Measurements from ENCODE around the gene ARFGEF3. TPM values are rescaled to one million over a fixed set of nuclear protein-coding genes. Genes with fewer than 3 reads are reported as not detected.
"Not testable (repeated sequence)": the region's sequence is repeated elsewhere in the genome, so short reads cannot be mapped to it uniquely, and the experiment has no call there.

The ARFGEF3 gene
- total RNA-seq, 2 donors from 2014 or later, result 3.6 to 8.0 TPM

DNA sequence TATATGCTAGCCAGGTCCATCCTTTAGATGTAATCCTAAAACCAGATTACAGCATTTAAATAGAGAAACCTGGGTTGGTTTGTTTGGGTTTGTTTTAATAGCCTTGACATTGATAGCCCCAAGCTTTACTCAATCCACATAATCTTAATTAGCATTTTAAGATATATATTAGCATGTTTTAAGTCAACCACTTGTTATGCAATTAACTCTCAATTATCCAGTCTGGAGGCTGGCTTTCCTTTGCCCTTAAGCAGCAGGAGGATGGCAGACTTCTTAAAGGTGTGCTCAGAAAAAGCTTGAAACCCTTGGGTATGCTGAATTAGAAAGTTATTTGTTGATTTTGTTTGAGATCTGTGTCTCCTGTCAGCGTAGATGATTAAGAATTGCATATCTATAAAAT is 169.7 kb downstream of the ARFGEF3 start:
- Mint-ChIP-seq H3K4me3 (no peak overlapping the region), H3K27me3 (peaks cover 11% of the 10 kb centered on the region), H3K36me3 (ENCODE audit: low read depth) (no peaks in the 10 kb centered on the region), H3K4me1 (no peaks in the 10 kb centered on the region), H3K27ac (no peak overlapping the region), H3K9me3 (no peaks in the 10 kb centered on the region)
- ATAC-seq (replicated peaks), result no peak

DNA sequence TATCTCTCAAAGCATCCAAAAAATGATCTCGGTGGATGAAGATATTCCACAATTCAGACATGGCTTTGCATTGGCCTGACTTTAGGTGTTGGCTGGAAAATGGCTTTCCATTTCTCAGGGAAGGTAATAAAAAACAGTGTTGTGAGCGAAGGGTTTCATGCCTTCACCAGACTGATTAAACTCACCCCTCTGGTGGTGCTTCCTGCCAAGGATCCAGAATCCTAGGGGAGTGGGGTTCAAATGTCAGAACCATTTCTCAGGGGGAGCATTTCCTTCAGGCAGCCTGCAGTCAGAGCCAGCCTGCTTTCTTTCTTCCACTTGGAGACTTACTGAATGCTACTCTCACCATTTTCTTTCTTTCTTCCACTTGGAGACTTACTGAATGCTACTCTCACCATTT is 170.2 kb downstream of the ARFGEF3 start:
- Mint-ChIP-seq H3K27ac (no peak overlapping the region), H3K4me1 (no peaks in the 10 kb centered on the region), H3K36me3 (ENCODE audit: low read depth) (no peaks in the 10 kb centered on the region), H3K4me3 (no peak overlapping the region), H3K27me3 (peaks cover 11% of the 10 kb centered on the region), H3K9me3 (no peaks in the 10 kb centered on the region)
- no peak for ATAC-seq (replicated peaks)

DNA sequence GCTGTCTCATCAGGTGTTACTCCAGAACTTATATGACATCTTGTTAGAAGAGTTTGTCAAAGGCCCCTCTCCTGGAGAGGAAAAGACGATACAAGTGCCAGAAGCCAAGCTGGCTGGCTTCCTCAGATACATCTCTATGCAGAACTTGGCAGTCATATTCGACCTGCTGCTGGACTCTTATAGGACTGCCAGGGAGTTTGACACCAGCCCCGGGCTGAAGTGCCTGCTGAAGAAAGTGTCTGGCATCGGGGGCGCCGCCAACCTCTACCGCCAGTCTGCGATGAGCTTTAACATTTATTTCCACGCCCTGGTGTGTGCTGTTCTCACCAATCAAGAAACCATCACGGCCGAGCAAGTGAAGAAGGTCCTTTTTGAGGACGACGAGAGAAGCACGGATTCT is 172.3 kb downstream of the ARFGEF3 start:
- H3K9me3 Mint-ChIP-seq, result no peaks in the 10 kb centered on the region
- H3K27me3 Mint-ChIP-seq, result peaks cover 17% of the 10 kb centered on the region
- no peak overlapping the region for H3K4me3 Mint-ChIP-seq
- no peak overlapping the region for H3K27ac Mint-ChIP-seq
- H3K4me1 Mint-ChIP-seq, result no peaks in the 10 kb centered on the region
- ATAC-seq (replicated peaks), result no peak
- H3K36me3 Mint-ChIP-seq (ENCODE audit: low read depth), result no peaks in the 10 kb centered on the region

DNA sequence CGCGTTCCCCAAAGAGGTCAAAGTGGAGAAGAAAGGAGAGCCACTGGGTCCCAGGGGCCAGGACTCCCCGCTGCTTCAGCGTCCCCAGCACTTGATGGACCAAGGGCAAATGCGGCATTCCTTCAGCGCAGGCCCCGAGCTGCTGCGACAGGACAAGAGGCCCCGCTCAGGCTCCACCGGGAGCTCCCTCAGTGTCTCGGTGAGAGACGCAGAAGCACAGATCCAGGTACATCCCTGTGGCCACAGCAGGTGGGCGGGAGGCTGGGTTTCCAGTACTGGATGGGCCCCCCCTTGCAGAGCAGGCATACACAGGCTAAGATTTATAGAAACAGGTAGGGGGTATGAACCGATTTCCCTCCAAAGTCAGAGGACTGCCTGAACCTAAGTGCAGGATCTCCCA is 173.2 kb downstream of the ARFGEF3 start:
- Mint-ChIP-seq H3K27ac (no peak overlapping the region), H3K4me1 (no peaks in the 10 kb centered on the region), H3K27me3 (peaks cover 24% of the 10 kb centered on the region), H3K36me3 (ENCODE audit: low read depth) (no peaks in the 10 kb centered on the region), H3K9me3 (no peaks in the 10 kb centered on the region), H3K4me3 (no peak overlapping the region)
- no peak for ATAC-seq (replicated peaks)

DNA sequence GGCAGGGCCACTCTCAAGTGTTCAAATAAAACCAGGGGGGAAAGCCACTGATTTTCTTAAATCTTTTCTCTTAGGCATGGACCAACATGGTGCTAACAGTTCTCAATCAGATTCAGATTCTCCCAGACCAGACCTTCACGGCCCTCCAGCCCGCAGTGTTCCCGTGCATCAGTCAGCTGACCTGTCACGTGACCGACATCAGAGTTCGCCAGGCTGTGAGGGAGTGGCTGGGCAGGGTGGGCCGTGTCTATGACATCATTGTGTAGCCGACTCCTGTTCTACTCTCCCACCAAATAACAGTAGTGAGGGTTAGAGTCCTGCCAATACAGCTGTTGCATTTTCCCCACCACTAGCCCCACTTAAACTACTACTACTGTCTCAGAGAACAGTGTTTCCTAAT is 174.5 kb downstream of the ARFGEF3 start:
- H3K4me3 Mint-ChIP-seq, result no peak overlapping the region
- H3K27ac Mint-ChIP-seq, result no peak overlapping the region
- no peaks in the 10 kb centered on the region for H3K9me3 Mint-ChIP-seq
- no peak for ATAC-seq (replicated peaks)
- peaks cover 26% of the 10 kb centered on the region for H3K27me3 Mint-ChIP-seq
- no peaks in the 10 kb centered on the region for H3K36me3 Mint-ChIP-seq (ENCODE audit: low read depth)
- H3K4me1 Mint-ChIP-seq, result no peaks in the 10 kb centered on the region

DNA sequence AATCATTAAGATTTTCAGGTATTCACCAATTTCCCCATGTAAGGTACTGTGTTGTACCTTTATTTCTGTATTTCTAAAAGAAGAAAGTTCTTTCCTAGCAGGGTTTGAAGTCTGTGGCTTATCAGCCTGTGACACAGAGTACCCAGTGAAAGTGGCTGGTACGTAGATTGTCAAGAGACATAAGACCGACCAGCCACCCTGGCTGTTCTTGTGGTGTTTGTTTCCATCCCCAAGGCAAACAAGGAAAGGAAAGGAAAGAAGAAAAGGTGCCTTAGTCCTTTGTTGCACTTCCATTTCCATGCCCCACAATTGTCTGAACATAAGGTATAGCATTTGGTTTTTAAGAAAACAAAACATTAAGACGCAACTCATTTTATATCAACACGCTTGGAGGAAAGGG is 175.3 kb downstream of the ARFGEF3 start:
- H3K9me3 Mint-ChIP-seq, result no peaks in the 10 kb centered on the region
- H3K4me1 Mint-ChIP-seq, result no peaks in the 10 kb centered on the region
- no peak overlapping the region for H3K27ac Mint-ChIP-seq
- H3K36me3 Mint-ChIP-seq (ENCODE audit: low read depth), result no peaks in the 10 kb centered on the region
- H3K4me3 Mint-ChIP-seq, result no peak overlapping the region
- ATAC-seq (replicated peaks), result no peak
- peaks cover 27% of the 10 kb centered on the region for H3K27me3 Mint-ChIP-seq

DNA sequence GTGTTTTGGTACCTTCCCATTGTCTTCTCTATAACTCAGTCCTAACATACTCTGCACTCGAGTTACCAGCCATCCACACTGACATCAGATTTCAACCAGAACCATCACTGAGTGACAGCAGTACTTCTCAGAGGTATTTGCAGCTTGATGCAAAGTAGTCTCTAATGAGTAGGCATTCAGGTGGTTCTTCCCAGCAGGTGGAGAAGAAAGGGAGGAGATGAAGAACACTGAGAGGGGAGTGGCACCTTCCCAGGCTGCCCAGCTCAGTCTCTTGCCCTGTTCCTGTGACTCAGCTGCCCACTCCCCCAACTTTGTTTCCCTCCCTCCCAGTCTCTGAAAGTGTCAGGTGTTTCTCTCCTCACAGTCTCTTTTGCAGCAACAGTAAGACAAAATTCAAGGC is 177.3 kb downstream of the ARFGEF3 start:
- no peak for ATAC-seq (replicated peaks)
- Mint-ChIP-seq H3K36me3 (ENCODE audit: low read depth) (no peaks in the 10 kb centered on the region), H3K27me3 (peaks cover 22% of the 10 kb centered on the region), H3K9me3 (no peaks in the 10 kb centered on the region), H3K4me3 (no peak overlapping the region), H3K4me1 (no peaks in the 10 kb centered on the region), H3K27ac (no peak overlapping the region)

DNA sequence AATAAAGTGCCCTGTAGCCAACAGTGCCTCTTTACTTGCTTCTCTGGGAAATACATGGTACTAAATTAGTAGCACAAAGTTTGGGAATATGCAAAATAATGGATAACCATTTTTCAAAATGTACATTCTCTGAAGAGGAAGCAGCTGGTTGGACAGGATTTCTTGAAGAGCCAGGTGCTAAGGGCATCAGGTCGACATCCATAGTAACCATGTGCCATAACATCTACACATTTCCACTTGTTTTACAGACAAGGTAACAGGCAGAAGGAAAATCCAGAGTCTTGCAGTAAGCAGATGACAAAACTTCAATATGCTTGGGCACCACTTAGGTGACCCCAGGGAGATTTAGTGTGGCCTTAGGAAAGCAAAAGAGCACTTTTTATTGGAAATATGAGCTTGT is 179.4 kb downstream of the ARFGEF3 start:
- Mint-ChIP-seq H3K36me3 (ENCODE audit: low read depth) (no peaks in the 10 kb centered on the region), H3K4me3 (no peak overlapping the region), H3K9me3 (no peaks in the 10 kb centered on the region)

DNA sequence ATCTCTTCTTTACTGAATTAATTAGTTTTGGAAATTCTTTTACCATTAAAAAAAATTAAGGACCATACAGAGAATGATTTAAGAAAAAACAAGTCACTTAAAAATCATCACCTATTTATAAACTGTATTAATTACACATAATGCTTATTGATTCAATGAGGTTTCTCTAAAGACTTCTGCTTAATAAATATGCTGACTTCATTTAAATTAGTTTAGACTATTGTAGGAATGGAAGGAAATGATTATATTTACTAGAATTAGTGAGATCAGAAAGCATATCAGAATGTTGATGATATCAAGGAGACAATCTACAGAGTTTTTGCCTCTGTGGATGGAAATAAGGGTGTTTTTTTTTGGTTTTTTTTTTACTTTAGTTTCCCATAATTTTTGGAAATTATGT is 181.4 kb downstream of the ARFGEF3 start:
- ATAC-seq (replicated peaks), result no peak
- no peaks in the 10 kb centered on the region for H3K4me1 Mint-ChIP-seq
- H3K27me3 Mint-ChIP-seq, result peaks cover 15% of the 10 kb centered on the region
- no peak overlapping the region for H3K27ac Mint-ChIP-seq
- H3K4me3 Mint-ChIP-seq, result no peak overlapping the region
- H3K9me3 Mint-ChIP-seq, result no peaks in the 10 kb centered on the region
- H3K36me3 Mint-ChIP-seq (ENCODE audit: low read depth), result no peaks in the 10 kb centered on the region

More for the DNA sequence above, 179.4 kb downstream of the ARFGEF3 start:
- ATAC-seq (replicated peaks), result no peak
- no peak overlapping the region for H3K27ac Mint-ChIP-seq
- peaks cover 16% of the 10 kb centered on the region for H3K27me3 Mint-ChIP-seq
- no peaks in the 10 kb centered on the region for H3K4me1 Mint-ChIP-seq

DNA sequence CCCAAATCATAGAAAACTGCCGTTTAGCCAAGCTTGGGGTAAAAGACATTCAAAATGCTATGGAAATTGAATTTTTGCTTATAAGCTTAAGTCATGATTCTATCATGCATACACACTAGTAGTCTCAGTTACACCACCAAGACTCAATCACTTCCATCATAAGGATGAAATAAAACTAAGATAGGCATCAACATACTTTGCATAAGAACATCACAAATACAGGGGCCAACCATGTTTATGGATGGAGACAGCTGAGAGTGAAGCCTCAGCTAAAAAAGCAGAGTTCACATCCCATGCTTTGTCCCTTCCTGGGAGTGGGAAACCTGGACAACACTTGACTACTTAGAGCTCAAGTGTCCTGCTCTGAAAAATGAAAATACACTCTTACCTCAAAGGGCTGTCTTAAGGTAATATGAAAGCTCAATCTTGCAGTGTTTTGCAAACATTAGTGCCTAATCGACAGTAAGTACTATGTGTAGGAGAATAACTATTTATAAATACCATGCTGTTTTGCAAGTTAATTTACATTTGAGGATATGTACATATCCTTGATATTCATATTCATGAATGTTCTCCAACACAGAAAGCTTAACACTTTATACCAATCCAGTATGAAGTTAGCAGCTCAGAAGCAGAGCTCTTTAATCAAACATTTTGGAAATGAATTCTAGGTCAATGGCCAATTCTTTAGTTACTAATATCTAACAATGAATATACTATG is 184.0 kb downstream of the ARFGEF3 start:
- Mint-ChIP-seq H3K27me3 (peaks cover 15% of the 10 kb centered on the region), H3K9me3 (no peaks in the 10 kb centered on the region), H3K4me3 (no peak overlapping the region), H3K27ac (no peak overlapping the region), H3K4me1 (no peaks in the 10 kb centered on the region), H3K36me3 (ENCODE audit: low read depth) (no peaks in the 10 kb centered on the region)
- ATAC-seq (replicated peaks), result no peak

DNA sequence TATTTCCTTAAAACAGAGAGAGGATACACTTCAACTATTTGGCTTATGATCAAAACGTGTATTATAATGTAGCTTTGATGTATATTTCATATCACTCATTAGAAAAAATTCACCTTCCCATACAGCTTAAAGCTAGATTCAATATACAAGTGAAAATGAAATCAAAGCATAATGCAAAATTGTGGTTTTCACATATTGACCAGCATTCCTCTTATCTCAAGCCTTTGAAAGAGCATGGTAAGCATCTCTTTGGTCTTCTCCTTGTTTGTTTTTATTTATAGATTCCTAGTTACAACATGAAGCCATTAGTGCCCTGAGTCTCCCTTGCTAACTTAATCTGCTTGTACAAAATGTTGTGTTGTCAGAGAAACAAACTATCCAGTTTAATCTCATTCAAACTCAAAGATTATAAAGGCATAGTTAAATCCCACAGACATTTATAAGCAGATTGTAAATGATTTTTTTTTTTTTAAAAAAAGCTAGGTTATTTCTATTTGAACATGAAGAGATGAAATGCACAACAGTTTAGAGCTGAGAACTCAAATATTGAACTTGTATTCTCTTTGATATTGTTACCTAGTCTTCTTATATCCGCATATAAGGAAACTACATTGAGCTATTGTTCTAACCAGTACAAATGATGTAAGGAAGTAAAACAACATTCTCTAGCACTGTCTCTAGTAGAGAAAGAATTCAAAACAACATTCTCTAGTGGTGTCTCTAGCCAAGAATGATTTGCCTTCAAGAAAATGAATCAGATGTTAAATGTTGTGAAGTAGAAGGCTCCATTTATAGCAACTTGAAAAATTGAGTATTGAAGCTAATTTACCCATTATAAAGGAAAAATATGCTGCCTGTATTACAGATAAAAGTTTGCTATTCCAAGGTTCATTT is 184.8 kb downstream of the ARFGEF3 start:
- H3K9me3 Mint-ChIP-seq, result no peaks in the 10 kb centered on the region
- no peak for ATAC-seq (replicated peaks)
- peaks cover 12% of the 10 kb centered on the region for H3K27me3 Mint-ChIP-seq
- H3K36me3 Mint-ChIP-seq (ENCODE audit: low read depth), result no peaks in the 10 kb centered on the region
- H3K4me3 Mint-ChIP-seq, result no peak overlapping the region
- no peak overlapping the region for H3K27ac Mint-ChIP-seq
- H3K4me1 Mint-ChIP-seq, result no peaks in the 10 kb centered on the region

DNA sequence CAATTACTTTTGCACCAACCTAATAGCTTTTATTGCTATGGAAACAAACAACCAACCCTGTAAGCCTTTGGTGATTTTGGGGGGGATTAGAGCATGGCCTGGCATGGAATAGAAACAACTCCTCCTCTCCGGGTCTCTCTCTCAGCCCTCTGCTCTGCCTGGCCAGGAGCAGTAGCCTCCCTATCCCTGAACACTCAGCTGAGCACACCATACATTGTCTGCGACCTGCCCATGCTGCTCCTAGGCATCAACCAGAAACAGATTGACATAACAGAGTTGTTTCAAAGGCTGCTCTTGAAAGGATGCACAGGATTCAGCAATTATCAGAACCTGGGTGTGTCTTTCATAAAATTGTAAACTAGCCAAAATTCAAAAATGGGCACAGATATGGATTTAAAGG is 186.1 kb downstream of the ARFGEF3 start:
- Mint-ChIP-seq H3K36me3 (ENCODE audit: low read depth) (no peaks in the 10 kb centered on the region), H3K9me3 (no peaks in the 10 kb centered on the region), H3K27ac (no peak overlapping the region), H3K4me1 (no peaks in the 10 kb centered on the region), H3K27me3 (peaks cover 18% of the 10 kb centered on the region), H3K4me3 (no peak overlapping the region)
- no peak for ATAC-seq (replicated peaks)

DNA sequence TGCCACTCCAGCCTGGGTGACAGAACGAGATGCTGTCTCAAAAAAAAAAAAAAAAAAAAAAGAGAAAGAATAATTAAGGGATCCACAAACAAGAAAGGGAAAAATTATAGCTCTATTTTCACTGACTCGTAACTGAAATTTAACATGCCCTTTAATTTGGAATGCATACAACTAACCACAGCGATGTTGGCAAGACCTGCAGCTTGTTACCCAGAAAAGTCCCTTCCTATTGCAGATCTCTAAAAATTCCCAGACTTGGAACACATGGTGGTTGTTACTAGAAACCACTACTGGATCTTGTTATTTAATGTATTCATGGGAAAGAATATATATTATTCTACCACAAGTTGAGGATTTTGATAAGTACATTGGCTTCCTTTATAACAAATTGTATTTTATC is 188.2 kb downstream of the ARFGEF3 start:
- Mint-ChIP-seq H3K36me3 (ENCODE audit: low read depth) (no peaks in the 10 kb centered on the region), H3K27me3 (peaks cover 22% of the 10 kb centered on the region), H3K4me3 (no peak overlapping the region), H3K9me3 (no peaks in the 10 kb centered on the region), H3K27ac (no peak overlapping the region), H3K4me1 (no peaks in the 10 kb centered on the region)
- no peak for ATAC-seq (replicated peaks)

DNA sequence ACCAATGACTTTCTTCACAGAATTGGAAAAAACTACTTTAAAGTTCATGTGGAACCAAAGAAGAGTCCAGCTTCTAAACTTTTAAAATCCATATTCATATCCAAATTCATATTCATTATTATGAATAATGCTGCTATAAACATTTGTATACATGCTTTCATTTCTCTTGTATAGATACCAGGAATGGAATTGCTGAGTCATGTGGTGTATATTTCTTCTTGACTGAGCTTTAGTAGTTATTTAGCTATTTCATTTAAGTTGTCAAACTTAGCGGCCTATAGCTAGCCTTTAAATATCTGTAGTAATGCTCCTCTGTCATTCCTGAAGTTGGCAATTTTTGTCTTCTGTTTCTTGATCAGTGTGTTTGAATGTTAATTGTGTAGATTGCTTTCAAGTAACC is 196.2 kb downstream of the ARFGEF3 start:
- H3K27me3 Mint-ChIP-seq, result peaks cover 22% of the 10 kb centered on the region

DNA sequence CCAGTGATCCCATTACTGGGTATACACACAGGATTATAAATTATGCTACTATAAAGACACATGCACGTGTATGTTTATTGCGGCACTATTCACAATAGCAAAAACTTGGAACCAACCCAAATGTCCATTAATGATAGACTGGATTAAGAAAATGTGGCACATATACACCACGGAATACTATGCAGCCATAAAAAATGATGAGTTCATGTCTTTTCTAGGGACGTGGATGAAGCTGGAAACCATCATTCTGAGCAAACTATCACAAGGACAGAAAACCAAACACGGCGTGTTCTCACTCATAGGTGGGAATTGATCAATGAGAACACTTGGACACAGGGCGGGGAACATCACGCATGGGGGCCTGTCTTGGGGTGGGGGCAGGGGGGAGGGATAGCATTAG is 206.9 kb downstream of the ARFGEF3 start:
- not testable (repeated sequence) for H3K9me3 Mint-ChIP-seq; H3K4me3 Mint-ChIP-seq; ATAC-seq (replicated peaks); H3K4me1 Mint-ChIP-seq; H3K27ac Mint-ChIP-seq; H3K36me3 Mint-ChIP-seq (ENCODE audit: low read depth)
- H3K27me3 Mint-ChIP-seq, result peaks cover 32% of the 10 kb centered on the region

More for the DNA sequence above, 196.2 kb downstream of the ARFGEF3 start:
- Mint-ChIP-seq H3K36me3 (ENCODE audit: low read depth) (no peaks in the 10 kb centered on the region), H3K4me3 (no peak overlapping the region), H3K4me1 (no peaks in the 10 kb centered on the region), H3K27ac (no peak overlapping the region), H3K9me3 (no peaks in the 10 kb centered on the region)
- no peak for ATAC-seq (replicated peaks)
